ENCODE results near the gene EXOC4.

The EXOC4 gene

GRCh38 chr7:133237545-133237944, 15.3 kb upstream of the EXOC4 start:
- no peak for TF ChIP-seq CTCF (IDR thresholded peaks at IDR 0.05)

GRCh38 chr7:133240302-133240701, 12.6 kb upstream of the EXOC4 start:
- TF ChIP-seq CTCF (IDR thresholded peaks at IDR 0.05) = no peak

- TF ChIP-seq CTCF (IDR thresholded peaks at IDR 0.05) = no peak
These were observed 6.3 kb upstream of the EXOC4 start for GRCh38 chr7:133246558-133246957.

GRCh38 chr7:133248901-133249300, 4.0 kb upstream of the EXOC4 start:
- no peak for TF ChIP-seq CTCF (IDR thresholded peaks at IDR 0.05)

- TF ChIP-seq CTCF (IDR thresholded peaks at IDR 0.05) = no peak
These were observed 396 bp upstream of the EXOC4 start for GRCh38 chr7:133252506-133252857.

- no peak for TF ChIP-seq CTCF (IDR thresholded peaks at IDR 0.05)
These were observed 619 bp downstream of the EXOC4 start for GRCh38 chr7:133253519-133253875.

GRCh38 chr7:133255486-133255885, 2.6 kb downstream of the EXOC4 start:
- TF ChIP-seq CTCF (IDR thresholded peaks at IDR 0.05) = no peak

GRCh38 chr7:133258174-133258573, 5.3 kb downstream of the EXOC4 start:
- TF ChIP-seq CTCF (IDR thresholded peaks at IDR 0.05) = no peak

Data from LNCAP (cell line).